Limb (tissue), 2 donors: ENCODE measurements around the gene GGACT.
"Not testable (repeated sequence)": the region's sequence is repeated elsewhere in the genome, so short reads cannot be mapped to it uniquely, and the experiment has no call there.

Experiments used
- DNase-seq, 2 donors: peaks; one replicate each; pipeline ENCODE4 v3.0.0-alpha.2; 2016; ENCODE audit errors: extremely low spot score in 2 of 2

GGACT gene

GRCh38 chr13:100601716-100602115 is 13.1 kb upstream of the GGACT start:
- no peak for DNase-seq

DNA sequence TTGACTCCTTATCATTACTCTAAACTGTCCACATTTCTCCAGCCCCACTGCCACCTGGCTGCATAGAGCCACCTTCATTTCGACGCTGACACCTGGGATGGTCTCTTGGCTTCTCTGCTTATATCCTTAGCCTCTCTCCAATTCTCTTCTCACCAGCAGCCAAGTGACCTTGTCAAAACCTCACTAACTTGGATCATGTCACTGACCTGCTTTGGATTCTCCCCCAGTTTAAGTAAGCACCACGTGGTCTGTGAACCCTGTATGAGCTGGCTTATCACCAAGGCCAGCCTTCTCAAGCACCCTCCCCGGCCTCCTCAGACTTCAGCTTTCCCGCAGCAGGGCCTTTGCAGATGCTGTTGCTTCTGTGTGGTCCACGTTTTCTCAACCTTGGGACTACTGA is 12.3 kb upstream of the GGACT start:
- no peak for DNase-seq

DNA sequence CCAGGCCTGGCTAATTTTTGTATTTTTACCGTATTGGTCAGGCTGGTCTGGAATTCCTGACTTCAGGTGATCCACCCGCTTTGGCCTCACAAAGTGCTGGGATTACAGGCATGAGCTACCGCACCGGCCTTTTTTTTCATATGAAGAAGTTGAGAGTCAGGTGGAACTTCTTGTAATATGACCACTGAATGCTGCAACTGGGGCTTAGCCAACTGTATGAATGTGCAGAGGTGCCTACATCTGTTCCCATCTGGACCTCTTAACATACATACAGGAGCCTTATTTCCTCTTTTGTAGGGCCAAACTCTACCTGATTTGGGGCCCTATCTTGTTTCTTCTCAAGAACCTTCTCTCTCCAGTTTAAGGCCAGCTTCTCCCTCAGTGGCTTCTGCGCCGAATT is 11.9 kb upstream of the GGACT start:
- DNase-seq: no peak

DNA sequence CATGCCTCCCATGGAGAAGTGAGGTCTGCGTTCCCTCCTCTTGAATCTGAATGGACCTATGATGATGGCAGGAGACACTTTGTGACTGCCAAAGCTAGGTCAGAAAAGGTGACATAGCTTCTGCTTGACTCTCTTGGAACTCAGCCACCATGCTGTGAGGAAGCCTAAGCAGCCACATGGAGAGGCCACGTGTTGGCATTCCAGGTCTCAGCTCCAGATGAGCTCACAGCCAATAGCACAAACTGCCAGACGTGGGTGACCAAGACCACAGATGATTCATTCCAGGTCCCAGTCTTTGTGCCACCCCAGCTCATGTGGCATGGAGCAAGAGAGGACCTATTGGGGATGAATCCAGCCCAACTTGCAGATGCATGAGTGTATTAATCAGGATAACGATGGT is 8.7 kb upstream of the GGACT start:
- no peak for DNase-seq

DNA sequence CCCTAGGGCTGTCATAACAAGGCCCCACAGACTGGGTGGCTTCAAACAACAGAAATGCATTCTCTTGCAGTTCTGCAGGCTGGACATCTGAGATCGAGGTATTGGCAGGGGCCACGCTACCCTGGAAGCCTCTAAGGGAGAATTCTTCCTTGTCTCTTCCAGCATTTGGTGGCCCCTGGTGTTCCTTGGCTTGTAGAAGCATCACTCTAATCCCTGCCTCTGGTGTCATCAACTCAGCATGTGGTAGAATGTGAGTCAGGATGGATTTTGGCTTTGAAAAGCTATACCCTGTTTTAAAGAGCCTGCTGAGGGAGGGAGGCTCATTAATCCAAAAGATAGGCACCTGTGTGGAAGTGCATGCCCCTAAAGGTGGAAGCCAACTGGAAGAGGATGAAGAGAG is 7.9 kb upstream of the GGACT start:
- no peak for DNase-seq

DNA sequence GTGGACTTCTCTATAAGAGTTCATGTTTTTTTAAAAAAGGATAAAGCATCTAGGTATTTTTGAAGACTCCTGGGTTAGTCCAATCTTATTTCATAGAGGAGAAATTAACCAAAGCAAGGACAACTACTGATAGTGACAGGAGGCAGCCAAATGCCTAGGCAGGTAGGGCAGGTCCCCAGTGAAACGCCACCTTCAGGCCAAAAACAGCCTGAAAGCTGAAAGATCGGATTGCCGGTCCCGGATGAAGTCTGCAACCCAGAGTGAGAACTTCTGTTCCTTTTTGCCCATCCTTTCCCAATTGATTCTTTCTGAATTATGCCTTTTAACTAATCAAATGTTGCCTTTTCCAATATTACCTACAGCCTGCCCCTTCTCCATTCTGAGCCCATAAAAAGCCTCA is 6.1 kb upstream of the GGACT start:
- DNase-seq: no peak

DNA sequence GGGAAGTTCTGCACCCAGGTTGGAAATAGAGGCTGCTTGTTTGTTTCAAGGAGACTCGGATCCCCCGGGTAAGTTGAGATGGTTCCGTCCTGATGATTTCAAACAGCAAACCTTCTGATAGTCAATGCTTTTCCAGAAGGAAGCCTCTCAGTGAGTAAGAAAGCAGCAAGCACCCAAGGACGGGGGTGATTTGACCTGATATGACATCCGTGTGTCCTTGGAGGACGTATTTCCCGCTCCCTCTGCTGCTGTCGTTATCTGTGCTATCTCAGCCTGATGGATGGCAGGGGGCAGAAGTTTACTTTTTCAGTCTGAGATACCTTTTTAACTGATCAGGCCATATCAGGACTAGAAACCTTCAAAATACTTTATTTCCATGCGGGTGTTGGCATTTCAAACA is 5.7 kb upstream of the GGACT start:
- DNase-seq: no peak

GRCh38 chr13:100589178-100589725 is 663 bp upstream of the GGACT start:
- DNase-seq: no peak

GRCh38 chr13:100584896-100585295 is 3.7 kb downstream of the GGACT start:
- peak in 1 of 2 donors; percentile 8 for DNase-seq

DNA sequence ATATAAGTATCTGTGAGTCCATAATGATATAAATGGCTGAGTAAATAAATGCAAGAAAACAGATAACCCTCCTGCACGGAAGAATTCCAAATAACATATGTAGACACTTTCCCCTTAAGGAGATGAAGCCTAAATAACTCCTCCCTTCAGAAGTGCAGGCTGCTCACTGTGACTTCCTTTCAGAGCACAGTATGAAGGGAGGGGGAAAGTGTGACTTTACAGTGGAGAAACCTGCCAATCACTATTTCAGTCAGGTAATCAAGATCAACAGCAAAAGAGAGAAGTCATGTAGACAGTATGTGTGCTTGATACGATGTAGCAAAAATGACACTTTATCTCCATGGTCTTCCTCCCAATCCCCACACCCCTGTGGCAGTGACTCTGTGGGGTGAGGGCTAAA is 7.1 kb downstream of the GGACT start:
- no peak for DNase-seq

GRCh38 chr13:100581030-100581429 is 7.6 kb downstream of the GGACT start:
- DNase-seq: no peak

DNA sequence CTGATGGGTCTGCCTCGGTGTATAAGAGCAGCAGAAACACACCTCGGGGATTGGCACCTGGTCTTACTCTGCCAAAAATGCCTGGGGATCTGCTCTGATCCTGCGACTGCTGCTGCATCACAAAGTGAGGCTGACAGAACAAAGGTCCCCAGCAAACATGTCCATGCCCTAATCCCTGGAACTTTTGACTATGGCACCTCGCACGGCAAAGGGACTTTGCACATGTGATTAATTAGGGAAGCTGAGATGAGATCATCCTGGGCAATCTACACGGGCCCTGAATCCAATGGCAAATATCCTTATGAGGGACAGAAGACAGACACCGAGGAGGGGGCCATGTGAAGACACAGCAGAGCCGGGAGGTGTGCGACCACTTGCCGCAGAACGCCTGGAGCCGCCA is 8.5 kb downstream of the GGACT start:
- no peak for DNase-seq

DNA sequence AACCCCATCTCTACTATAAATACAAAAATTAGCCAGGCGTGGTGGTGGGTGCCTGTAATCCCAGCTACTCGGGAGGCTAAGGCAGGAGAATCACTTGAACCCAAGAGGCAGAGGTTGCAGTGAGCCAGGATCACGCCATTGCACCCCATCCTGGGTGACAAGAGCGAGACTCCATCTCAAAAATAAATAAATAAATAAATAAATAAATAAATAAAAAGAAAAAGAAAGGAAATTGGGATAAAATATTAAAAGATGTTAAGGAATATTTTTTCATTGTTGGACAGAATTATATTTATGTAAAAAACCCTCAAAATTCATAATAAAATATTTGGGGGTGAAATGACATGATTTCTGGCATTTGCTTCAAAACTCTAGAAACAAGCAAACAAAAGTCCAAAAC is 11.3 kb downstream of the GGACT start:
- DNase-seq: not testable (repeated sequence)

- peak; percentile 30 to 45 for DNase-seq
These were observed 15.5 kb downstream of the GGACT start for GRCh38 chr13:100573121-100573520.

DNA sequence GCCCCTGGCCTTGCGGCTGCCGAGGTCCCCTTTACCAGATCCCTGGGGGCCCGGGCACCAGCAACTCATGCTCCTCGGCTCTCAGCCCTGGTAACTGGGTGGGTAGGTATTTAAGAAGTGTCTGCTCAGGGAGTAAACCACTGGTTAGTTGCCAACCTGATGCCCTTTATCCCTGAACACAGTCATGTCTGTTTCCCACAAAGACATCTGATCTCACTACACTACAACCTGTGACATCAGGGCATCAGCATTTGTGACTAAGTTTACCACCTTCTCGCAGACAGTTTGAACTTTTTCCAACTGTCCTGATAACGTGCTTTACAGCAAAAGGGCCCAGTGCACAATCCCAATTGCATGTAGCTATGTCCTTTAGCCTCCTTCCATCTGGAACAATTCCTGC is 22.0 kb downstream of the GGACT start:
- no peak for DNase-seq

- DNase-seq: no peak
These were observed 23.3 kb downstream of the GGACT start for GRCh38 chr13:100565286-100565685.

GRCh38 chr13:100564444-100565223 is 24.0 kb downstream of the GGACT start:
- DNase-seq: no peak

DNA sequence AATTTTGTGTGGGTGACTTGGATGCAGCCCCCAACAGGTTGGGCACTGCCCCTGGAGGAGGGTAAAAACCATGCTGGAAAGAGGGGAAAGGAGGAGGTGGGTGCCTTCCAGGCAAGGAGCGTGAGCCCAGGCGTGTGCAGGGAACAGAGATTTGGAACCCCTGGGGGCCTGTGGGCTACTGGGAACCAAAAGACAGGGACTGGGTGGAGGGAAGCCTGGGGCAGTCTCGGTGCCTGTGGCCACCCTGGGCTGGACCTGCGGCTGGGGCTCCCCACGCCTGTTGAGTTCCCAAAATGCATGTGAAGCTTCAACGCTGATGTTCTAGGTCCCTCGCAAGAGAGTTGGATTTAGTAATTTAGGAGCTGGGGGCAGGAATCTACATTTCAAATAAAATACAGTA is 24.8 kb downstream of the GGACT start:
- DNase-seq: no peak

- no peak for DNase-seq
These were observed 26.9 kb downstream of the GGACT start for GRCh38 chr13:100561599-100562204.

- DNase-seq: no peak
These were observed 27.5 kb downstream of the GGACT start for GRCh38 chr13:100561158-100561499.

DNA sequence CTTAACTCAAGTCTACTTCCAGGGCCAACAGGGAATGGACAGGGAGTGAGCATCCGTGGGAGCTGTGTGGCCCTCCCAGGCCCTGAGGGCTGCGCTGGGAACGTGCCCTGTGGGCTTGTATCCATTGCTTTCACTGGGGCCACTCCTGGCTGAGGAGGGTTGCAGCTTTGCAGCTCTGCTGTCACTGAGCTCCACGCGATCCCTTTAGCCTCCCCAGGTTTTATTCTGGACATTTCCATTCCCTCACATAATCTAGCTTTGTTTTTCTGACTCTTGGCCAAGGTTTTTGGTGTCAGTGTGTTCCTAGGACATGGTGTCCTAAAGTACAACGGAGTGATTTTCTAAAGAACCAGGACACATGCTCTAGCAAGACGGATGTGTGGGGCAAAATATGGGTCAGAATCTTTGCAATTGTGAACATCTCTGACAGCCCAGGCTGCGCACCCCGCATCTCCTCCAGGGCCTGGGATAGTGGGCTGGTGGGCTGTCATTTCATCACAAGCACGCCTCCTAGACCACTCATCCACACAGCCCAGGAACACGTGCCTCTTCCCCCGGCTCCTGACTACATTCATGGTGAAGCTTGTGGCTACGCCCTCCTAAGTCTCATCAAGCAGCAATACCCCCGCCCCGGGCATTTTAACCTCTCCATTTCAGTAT is 28.0 kb downstream of the GGACT start:
- no peak for DNase-seq

DNA sequence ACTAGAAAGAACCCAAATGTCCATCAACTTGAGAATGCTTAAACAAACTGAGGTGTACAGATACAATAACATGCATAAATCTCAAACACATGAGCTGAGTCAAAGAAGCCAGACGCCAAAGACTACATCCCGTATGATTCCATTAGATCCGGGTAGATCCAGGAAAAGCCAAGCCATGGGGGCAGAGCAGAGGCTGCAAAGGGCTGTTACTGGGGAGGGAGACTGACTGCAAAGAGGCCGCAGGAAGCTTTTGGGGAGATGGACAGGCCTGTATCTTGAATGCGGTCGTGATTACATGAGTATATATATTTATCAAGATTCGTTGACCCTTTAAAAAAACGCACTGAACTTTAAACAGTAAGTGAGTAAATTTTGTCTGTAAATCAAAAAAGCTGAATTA is 28.7 kb downstream of the GGACT start:
- no peak for DNase-seq

DNA sequence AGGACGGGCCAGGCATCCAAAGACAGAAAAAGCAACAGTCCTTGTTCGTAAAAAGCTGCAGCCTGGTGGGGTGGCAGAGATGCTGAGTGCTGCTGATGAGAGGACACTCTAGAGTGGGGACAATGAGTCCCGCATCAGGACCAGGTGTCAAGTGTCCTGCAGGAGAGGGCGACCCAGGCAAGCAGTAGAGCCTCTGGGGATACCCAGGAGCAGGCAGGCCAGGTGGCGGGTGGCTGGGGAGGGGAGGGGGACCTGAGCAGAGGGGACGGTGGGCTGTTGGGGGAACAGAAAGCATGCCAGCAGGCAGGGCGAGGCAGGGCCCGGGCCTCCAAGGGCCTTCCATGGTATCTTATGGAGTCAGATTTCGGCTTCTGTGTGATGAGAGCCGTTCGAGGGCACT is 35.8 kb downstream of the GGACT start:
- DNase-seq: no peak
